ENCODE results near the gene RUFY1.

GRCh38 chr5:179619776-179620175 is 69.4 kb downstream of the RUFY1 start:
- TF ChIP-seq CTCF (IDR thresholded peaks at IDR 0.05; ENCODE audit: low read length) (no peak), EZH2 (IDR thresholded peaks at IDR 0.05; ENCODE audit: borderline replicate concordance, low read length) (no peak)

Data from OCI-LY1 (cell line).